ENCODE data around the gene ASB1.

ASB1 gene

GRCh38 chr2:238426568-238427434, at the start of gene ASB1:
Gene ASB1 (plus strand): TSS chr2:238426927. CDS start chr2:238427071, 144 bp downstream.
- TF ChIP-seq CTCF (IDR thresholded peaks at IDR 0.05; ENCODE audit: extremely low read depth, missing control alignments) = no peak
- peak; percentile 96 for DNase-seq (ENCODE audit: low spot score)

- no peak for TF ChIP-seq CTCF (IDR thresholded peaks at IDR 0.05; ENCODE audit: extremely low read depth, missing control alignments)
- DNase-seq (ENCODE audit: low spot score) = no peak
These were observed 48.3 kb upstream of the ASB1 start for GRCh38 chr2:238378230-238379095.

- DNase-seq (ENCODE audit: low spot score) = no peak
These were observed 47.5 kb upstream of the ASB1 start for GRCh38 chr2:238379096-238379810.

GRCh38 chr2:238380336-238380735, 46.4 kb upstream of the ASB1 start:
- no peak for DNase-seq (ENCODE audit: low spot score)
- no peak for TF ChIP-seq CTCF (IDR thresholded peaks at IDR 0.05; ENCODE audit: extremely low read depth, missing control alignments)

More at GRCh38 chr2:238379096-238379810, 47.5 kb upstream of the ASB1 start:
- TF ChIP-seq CTCF (IDR thresholded peaks at IDR 0.05; ENCODE audit: extremely low read depth, missing control alignments) = no peak

GRCh38 chr2:238380785-238381184, 45.9 kb upstream of the ASB1 start:
- no peak for TF ChIP-seq CTCF (IDR thresholded peaks at IDR 0.05; ENCODE audit: extremely low read depth, missing control alignments)
- DNase-seq (ENCODE audit: low spot score) = no peak

GRCh38 chr2:238381341-238382115, 45.2 kb upstream of the ASB1 start:
- no peak for TF ChIP-seq CTCF (IDR thresholded peaks at IDR 0.05; ENCODE audit: extremely low read depth, missing control alignments)

More at GRCh38 chr2:238381341-238382115, 45.2 kb upstream of the ASB1 start:
- no peak for DNase-seq (ENCODE audit: low spot score)

All from GM20000 (cell line).